ENCODE measurements around the gene S100A5.

GRCh38 chr1:153533689-153534201 lies 7.0 kb downstream of the S100A5 start:
- TF ChIP-seq CTCF (IDR thresholded peaks at IDR 0.05; ENCODE audit: insufficient read depth, low read depth, low read length), result no peak
- TF ChIP-seq EZH2 (IDR thresholded peaks at IDR 0.05; ENCODE audit: insufficient read depth, low read length), result no peak
